ENCODE data around the gene CPNE6.

CPNE6 gene

DNA sequence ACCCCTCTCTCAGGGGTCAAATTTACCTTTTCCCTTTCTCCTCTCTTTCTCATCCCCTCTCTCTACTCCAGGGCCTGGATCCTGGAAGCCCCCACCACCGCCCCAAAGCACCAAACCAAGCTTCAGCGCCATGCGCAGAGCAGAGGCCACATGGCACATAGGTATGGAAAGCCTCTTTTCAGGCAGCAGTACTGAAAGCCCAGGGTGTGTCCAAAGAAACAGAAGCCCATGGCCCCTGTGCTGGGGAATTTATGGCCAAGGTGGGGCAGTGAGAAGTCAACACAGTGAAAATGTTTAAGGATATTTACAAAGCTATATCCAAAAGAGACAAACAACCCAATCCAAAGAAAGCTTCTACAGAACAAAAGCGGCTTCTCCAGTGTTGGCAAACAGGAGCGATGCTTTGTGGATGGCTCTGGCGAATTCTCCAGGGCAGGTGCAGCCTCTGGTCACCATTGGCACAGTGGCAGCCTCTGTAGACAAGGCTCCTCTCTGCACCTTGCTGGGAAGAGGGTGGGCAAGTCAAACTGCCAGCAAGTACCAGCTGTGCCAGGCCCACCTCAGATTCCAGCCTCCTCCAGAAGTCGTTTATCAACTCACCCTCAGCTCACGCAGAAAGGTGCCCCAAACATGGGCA, 4.7 kb upstream of the CPNE6 start:
- TF ChIP-seq, protein P1, sequence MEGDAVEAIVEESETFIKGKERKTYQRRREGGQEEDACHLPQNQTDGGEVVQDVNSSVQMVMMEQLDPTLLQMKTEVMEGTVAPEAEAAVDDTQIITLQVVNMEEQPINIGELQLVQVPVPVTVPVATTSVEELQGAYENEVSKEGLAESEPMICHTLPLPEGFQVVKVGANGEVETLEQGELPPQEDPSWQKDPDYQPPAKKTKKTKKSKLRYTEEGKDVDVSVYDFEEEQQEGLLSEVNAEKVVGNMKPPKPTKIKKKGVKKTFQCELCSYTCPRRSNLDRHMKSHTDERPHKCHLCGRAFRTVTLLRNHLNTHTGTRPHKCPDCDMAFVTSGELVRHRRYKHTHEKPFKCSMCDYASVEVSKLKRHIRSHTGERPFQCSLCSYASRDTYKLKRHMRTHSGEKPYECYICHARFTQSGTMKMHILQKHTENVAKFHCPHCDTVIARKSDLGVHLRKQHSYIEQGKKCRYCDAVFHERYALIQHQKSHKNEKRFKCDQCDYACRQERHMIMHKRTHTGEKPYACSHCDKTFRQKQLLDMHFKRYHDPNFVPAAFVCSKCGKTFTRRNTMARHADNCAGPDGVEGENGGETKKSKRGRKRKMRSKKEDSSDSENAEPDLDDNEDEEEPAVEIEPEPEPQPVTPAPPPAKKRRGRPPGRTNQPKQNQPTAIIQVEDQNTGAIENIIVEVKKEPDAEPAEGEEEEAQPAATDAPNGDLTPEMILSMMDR (IDR thresholded peaks at IDR 0.05; ENCODE audit: low read depth, low read length) = no peak
- H3K4me3 ChIP-seq (ENCODE audit: low read depth, low read length) = no peak overlapping the region

DNA sequence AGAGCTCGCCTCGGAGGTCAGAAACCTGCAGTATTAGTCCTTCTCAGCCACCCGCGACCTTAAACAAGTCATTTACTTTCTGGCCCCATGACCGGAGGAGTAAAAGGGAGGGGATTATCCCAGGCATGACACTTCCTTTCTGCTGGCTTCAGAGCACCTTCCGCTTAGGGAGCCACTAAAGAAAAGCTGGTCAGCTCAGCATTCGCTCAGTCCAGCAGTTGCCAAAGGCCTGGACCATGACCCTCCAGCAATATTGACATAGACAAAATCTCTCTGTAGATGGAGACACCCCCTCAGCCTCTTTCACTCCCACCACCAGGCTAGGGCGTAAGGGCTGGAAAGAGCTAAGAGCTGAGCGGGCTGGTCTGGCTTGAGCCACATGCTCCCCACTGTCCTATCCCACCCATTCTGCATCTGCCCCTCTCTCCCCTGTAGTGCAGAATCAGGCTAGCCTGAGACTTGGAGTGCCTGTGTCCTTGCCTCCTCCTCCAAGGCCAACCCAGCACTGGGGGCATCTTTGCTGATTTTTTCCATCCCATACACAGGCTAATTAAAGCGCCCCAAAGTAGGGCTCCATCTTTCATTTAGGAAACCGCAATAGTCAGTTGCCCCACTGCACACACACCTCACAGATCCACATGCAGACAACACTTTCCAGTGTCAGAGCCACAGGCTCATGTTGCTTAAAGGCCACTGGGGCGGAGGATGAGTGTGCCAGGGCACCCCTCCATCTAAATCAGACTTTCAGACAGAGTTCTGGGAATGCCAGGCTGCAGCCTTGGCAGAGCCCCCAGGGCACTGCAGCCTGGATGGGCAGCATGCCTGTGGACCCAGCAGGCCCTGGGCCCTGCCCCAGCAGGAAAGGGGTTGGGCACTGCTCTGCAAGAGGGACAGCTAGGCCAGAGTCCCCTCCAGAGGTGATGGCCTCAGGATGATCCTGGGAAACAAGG, 4.0 kb upstream of the CPNE6 start:
- TF ChIP-seq, protein P1 (IDR thresholded peaks at IDR 0.05; ENCODE audit: low read depth, low read length) = no peak
- no peak overlapping the region for H3K4me3 ChIP-seq (ENCODE audit: low read depth, low read length)

DNA sequence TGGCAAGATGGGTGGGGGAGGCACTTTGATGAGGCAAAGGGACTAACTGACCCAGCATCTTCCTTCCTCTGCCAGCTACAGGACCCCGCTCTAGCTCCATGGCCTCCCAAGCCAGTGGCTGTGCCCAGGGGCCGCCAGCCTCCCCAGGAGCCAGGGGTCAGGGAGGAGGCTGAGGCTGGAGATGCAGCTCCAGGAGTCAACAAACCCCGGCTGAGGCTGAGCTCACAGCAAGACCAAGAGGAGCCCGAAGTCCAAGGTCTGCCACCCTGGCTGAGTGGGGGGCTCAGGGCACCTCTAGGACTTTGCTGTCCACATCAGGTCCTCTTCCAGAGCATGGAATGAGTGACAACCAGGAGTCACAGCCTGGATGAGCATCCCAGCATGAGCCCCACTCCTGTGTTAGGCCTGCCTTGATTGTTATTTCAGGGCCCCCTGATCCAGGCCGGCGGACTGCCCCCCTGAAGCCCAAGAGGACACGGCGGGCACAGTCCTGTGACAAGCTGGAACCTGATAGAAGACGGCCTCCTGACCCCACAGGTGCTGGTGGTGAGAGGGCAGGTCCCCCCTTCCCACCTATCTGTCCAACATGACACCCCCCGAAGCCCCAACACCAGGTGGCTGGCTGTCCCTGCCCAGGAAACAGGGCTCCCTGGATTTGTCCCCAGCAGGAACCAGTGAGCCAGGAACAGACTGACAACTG, 2.5 kb upstream of the CPNE6 start:
- TF ChIP-seq, protein P1 (IDR thresholded peaks at IDR 0.05; ENCODE audit: low read depth, low read length) = no peak
- no peak overlapping the region for H3K4me3 ChIP-seq (ENCODE audit: low read depth, low read length)

DNA sequence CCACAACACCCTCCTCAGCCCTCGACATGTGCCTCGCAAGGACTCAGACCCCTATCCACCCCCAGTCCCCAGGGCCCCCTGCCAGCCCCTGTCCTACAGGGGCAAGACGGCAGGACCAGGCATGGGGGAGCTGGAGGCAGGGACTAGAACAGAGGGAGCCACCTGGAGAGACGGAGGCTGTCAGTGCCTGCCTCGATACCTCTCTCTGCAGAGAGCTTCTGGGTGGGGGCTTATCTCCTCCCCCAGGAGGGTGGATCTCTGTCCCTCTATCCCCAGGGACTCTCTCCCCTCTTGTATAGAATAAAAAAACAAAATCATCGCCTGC, 2.0 kb upstream of the CPNE6 start:
- TF ChIP-seq, protein P1 (IDR thresholded peaks at IDR 0.05; ENCODE audit: low read depth, low read length) = no peak
- no peak overlapping the region for H3K4me3 ChIP-seq (ENCODE audit: low read depth, low read length)

DNA sequence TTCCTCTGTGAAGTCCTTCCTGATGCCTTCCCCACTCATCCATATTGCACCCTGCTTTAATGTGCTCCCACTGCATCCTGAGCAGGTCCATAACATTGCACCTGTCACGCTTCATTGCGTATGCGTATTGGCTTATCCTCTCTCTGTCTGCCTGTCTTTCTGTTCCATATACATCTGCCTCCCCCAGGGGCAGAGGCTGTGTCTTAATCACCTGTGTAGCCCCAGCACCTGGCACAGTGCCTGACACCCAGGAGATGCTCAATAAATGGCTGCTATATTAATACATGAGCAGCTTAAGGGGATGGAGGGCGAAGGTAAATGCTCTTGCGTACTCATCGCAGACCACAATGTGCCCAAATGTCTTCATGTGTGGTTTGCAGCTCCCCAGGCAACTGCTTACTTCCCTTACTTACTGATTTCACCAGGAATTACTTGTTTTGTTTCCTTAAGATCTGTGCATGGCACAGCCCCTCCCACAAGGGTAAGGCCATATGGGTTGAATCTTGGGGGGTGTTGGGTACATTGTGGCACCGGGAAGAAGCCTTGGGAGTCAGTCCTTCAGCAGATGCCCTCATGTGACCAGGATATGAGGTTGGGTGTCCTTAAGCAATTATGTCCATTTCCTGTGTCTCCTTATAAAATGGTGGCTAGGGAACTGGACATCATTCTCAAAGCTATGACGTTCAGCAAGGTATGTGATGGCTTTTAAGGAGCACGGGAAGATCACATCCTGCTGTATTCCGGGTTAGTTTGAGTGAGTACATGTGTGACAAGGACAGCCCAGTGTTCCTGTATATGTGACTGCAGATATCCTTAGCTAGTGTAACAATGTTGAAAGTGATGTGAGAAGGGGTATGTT, 848 bp upstream of the CPNE6 start:
- H3K4me3 ChIP-seq (ENCODE audit: low read depth, low read length) = no peak overlapping the region

DNA sequence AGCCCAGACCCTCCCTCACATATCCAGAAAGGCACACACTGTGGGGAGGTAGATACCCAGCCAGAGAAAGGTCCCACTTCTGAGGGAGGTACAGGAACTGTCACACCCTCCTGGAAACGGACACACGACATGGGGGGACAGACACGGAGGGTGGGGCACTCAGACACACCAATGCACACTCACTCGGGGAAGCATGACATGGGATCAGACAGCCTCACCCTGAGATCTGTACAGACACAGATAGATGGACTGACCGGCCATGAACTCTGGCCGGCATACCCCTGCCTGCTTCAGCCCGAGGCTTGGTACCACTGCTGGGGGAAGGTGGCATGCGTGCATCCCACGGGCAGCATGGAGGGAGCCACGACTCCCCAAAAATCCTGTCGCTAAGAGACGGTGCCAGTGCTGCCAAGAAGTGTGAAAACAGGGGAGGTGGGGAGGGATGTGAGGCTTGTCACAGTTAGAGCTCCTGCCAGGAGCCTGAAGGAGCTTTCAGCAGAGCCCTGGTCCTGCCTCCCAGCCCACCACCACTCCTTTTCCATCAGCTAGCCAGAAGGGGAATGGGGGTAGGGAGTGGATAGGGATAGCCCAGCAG, 571 bp downstream of the CPNE6 start:
- TF ChIP-seq, protein P1 (IDR thresholded peaks at IDR 0.05; ENCODE audit: low read depth, low read length) = no peak
- H3K4me3 ChIP-seq (ENCODE audit: low read depth, low read length) = no peak overlapping the region

More for the DNA sequence above, 848 bp upstream of the CPNE6 start:
- TF ChIP-seq, protein P1 (IDR thresholded peaks at IDR 0.05; ENCODE audit: low read depth, low read length) = no peak

Data from WI38 (cell line).